ENCODE data around the gene TBC1D7. TPM values are rescaled to one million over a fixed set of nuclear protein-coding genes. Genes with fewer than 3 reads are reported as not detected.

Gene TBC1D7
- total RNA-seq, 2 donors from 2014 or later = 37.7 to 59.0 TPM

DNA sequence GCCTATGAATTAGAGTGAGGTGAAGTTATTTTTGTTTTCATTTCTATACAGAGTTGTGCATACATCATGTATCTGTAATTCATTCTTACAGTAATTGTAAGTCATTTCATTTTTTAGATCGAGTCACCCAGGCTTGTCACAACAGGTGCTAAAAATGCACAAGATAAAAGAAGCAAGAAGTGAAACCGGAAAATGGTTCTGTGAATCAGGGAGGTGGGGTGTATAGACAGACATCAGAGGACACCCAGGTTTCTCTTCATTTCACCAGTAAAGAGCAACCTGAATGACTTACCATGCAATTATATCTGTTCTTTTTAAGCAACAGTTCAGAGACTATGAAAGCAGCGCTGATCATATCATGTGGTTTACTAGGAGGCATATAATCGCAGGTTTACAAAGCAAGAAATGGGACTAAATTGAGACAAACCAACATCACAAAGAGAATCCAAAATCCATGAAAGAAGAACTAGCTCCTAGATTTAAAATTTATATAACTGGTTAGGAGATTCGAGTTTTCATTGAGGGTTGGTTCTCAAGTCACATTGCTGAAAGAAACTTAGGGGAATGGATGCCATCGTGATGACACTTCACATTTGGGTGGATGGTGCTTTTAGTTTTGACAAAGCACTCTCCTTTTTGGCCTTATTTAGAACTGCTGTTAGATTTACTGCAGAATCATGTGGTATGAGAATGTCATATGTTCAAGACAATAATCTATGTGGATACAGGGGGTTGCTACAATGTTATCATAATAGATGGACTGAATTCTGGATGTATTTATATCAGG is 27.9 kb upstream of the TBC1D7 start:
- H3K36me3 Mint-ChIP-seq (ENCODE audit: low read depth) = no peaks in the 10 kb centered on the region
- H3K4me1 Mint-ChIP-seq = peaks cover 3% of the 10 kb centered on the region
- H3K27ac Mint-ChIP-seq = no peak overlapping the region
- no peaks in the 10 kb centered on the region for H3K27me3 ChIP-seq (ENCODE audit: control insufficient read depth, insufficient read depth, low read length, poor library complexity, severe bottlenecking)
- no peaks in the 10 kb centered on the region for H3K27me3 Mint-ChIP-seq (ENCODE audit: insufficient read depth)
- H3K27ac ChIP-seq (ENCODE audit: low read depth, low read length) = no peak overlapping the region
- no peak overlapping the region for H3K4me3 Mint-ChIP-seq
- no peak overlapping the region for H3K9ac ChIP-seq (ENCODE audit: extremely low read depth, low read length, poor library complexity, severe bottlenecking)
- H3K36me3 ChIP-seq (ENCODE audit: control insufficient read depth, insufficient read depth, low read length) = no peaks in the 10 kb centered on the region
- no peak for DNase-seq
- 90 to 100% methylated on average over 1 to 6 of the region's 6 CpGs for WGBS, 2 experiments (ENCODE audit: insufficient coverage in 1 of 2, insufficient read length in 1 of 2)
- H3K4me3 ChIP-seq (ENCODE audit: low read length) = no peak overlapping the region
- H3K9me3 Mint-ChIP-seq = peaks cover 5% of the 10 kb centered on the region
- no peaks in the 10 kb centered on the region for H3K9me3 ChIP-seq (ENCODE audit: control insufficient read depth, low read length)
- TF ChIP-seq, protein P1, sequence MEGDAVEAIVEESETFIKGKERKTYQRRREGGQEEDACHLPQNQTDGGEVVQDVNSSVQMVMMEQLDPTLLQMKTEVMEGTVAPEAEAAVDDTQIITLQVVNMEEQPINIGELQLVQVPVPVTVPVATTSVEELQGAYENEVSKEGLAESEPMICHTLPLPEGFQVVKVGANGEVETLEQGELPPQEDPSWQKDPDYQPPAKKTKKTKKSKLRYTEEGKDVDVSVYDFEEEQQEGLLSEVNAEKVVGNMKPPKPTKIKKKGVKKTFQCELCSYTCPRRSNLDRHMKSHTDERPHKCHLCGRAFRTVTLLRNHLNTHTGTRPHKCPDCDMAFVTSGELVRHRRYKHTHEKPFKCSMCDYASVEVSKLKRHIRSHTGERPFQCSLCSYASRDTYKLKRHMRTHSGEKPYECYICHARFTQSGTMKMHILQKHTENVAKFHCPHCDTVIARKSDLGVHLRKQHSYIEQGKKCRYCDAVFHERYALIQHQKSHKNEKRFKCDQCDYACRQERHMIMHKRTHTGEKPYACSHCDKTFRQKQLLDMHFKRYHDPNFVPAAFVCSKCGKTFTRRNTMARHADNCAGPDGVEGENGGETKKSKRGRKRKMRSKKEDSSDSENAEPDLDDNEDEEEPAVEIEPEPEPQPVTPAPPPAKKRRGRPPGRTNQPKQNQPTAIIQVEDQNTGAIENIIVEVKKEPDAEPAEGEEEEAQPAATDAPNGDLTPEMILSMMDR (conservative IDR thresholded peaks at IDR 0.05) = no peak
- H3K4me1 ChIP-seq (ENCODE audit: control insufficient read depth, insufficient read depth, low read length) = no peaks in the 10 kb centered on the region

DNA sequence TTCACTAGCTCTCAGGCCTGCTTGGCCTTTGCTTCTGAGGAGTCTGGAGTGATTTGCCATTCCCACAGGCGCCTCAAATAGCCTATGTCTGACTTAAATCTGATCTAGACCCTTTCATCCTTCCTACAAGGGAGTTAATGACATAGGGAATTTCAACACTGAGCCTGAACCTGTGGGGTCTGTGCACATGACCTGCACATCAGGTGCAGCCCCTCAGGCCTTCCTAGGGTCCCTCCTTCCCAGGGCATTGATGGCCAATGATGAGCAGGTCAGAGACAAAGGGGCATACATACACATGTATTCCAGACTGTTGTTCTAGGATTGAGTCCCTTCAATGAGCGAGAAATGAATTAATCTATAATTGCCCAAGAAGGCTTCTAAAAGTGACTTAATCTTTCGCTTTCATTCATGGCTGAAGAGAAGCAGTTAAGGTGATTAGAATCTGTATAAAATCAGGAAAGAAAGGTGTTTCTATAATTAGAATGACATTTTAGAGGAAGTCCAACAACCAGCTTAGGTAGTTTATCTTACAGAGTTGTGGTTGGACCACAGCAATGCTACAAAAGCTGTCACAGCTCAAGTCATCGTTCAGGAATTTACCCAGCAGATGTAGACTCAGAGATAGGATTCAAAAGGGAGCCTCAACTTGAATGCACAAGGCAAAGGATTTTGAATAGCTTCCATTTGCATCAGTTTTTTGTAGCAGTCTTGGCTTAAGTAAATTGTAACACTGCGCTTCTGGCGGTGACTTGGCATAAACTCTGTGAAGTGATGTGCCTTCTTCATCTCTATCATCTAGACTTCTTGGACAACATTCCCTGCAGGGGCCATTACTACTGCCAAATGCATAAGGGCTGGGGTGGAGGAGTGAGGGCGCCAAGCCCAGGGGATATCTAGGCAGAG is 27.0 kb upstream of the TBC1D7 start:
- Histone ChIP-seq H3K27me3 (ENCODE audit: control insufficient read depth, insufficient read depth, low read length, poor library complexity, severe bottlenecking) (no peaks in the 10 kb centered on the region), H3K27ac (ENCODE audit: low read depth, low read length) (no peak overlapping the region), H3K4me1 (ENCODE audit: control insufficient read depth, insufficient read depth, low read length) (no peaks in the 10 kb centered on the region), H3K4me3 (ENCODE audit: low read length) (no peak overlapping the region), H3K36me3 (ENCODE audit: control insufficient read depth, insufficient read depth, low read length) (no peaks in the 10 kb centered on the region), H3K9me3 (ENCODE audit: control insufficient read depth, low read length) (no peaks in the 10 kb centered on the region), H3K9ac (ENCODE audit: extremely low read depth, low read length, poor library complexity, severe bottlenecking) (no peak overlapping the region)
- no peak overlapping the region for H3K4me3 Mint-ChIP-seq
- 89 to 94% methylated on average over 6 to 7 of the region's 7 CpGs for WGBS, 2 experiments (ENCODE audit: insufficient coverage in 1 of 2, insufficient read length in 1 of 2)
- no peaks in the 10 kb centered on the region for H3K27me3 Mint-ChIP-seq (ENCODE audit: insufficient read depth)
- DNase-seq = no peak
- no peak overlapping the region for H3K27ac Mint-ChIP-seq
- H3K36me3 Mint-ChIP-seq (ENCODE audit: low read depth) = no peaks in the 10 kb centered on the region
- peaks cover 5% of the 10 kb centered on the region for H3K9me3 Mint-ChIP-seq
- TF ChIP-seq, protein P1 (conservative IDR thresholded peaks at IDR 0.05) = no peak
- peaks cover 3% of the 10 kb centered on the region for H3K4me1 Mint-ChIP-seq

DNA sequence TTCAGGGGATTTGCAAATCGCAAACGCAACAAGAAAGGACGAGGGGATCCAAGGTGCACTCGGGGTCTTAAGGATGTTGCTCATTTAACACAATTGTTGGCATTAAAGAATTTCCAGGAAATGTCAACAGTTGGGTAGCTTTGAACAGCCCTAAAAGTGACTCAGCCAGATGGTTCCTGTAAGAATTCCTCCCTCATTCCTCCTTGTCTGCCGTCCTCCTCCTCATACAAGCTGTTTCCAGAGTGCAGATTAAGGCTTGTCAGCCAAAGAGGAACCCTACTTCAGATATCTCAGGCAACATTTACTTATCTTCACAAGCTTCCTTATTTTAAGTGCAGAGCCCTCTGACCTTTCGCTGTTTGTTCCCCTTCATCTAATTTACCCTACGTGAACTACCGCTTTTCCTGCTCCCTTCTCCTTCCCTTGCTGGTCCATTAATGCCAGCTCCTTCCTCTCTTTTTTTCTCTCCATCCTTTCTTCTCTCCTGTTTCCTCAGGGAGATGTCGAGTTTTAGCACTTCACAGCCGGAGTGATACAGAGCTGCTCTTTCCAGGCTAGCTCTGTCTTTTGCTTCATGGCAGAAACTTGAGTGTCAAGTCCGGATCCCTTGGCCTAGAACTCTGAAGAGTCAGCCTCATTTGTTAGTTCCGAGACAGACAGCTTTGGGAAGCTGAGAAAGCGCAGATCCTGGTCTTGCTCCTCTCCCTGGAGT is 26.1 kb upstream of the TBC1D7 start:
- 86 to 88% methylated on average over 12 to 13 of the region's 13 CpGs for WGBS, 2 experiments (ENCODE audit: insufficient coverage in 1 of 2, insufficient read length in 1 of 2)

More for the DNA sequence above, 26.1 kb upstream of the TBC1D7 start:
- peaks cover 5% of the 10 kb centered on the region for H3K9me3 Mint-ChIP-seq
- Histone ChIP-seq H3K9ac (ENCODE audit: extremely low read depth, low read length, poor library complexity, severe bottlenecking) (no peak overlapping the region), H3K4me1 (ENCODE audit: control insufficient read depth, insufficient read depth, low read length) (no peaks in the 10 kb centered on the region), H3K27me3 (ENCODE audit: control insufficient read depth, insufficient read depth, low read length, poor library complexity, severe bottlenecking) (no peaks in the 10 kb centered on the region), H3K27ac (ENCODE audit: low read depth, low read length) (no peak overlapping the region), H3K4me3 (ENCODE audit: low read length) (no peak overlapping the region), H3K36me3 (ENCODE audit: control insufficient read depth, insufficient read depth, low read length) (no peaks in the 10 kb centered on the region), H3K9me3 (ENCODE audit: control insufficient read depth, low read length) (no peaks in the 10 kb centered on the region)
- H3K36me3 Mint-ChIP-seq (ENCODE audit: low read depth) = no peaks in the 10 kb centered on the region
- peaks cover 3% of the 10 kb centered on the region for H3K4me1 Mint-ChIP-seq
- DNase-seq = no peak
- TF ChIP-seq, protein P1 (conservative IDR thresholded peaks at IDR 0.05) = no peak
- no peak overlapping the region for H3K4me3 Mint-ChIP-seq
- H3K27ac Mint-ChIP-seq = no peak overlapping the region
- H3K27me3 Mint-ChIP-seq (ENCODE audit: insufficient read depth) = no peaks in the 10 kb centered on the region

Data from endodermal cell (in vitro differentiated cells).